ENCODE data around the gene RAD51B.

DNA sequence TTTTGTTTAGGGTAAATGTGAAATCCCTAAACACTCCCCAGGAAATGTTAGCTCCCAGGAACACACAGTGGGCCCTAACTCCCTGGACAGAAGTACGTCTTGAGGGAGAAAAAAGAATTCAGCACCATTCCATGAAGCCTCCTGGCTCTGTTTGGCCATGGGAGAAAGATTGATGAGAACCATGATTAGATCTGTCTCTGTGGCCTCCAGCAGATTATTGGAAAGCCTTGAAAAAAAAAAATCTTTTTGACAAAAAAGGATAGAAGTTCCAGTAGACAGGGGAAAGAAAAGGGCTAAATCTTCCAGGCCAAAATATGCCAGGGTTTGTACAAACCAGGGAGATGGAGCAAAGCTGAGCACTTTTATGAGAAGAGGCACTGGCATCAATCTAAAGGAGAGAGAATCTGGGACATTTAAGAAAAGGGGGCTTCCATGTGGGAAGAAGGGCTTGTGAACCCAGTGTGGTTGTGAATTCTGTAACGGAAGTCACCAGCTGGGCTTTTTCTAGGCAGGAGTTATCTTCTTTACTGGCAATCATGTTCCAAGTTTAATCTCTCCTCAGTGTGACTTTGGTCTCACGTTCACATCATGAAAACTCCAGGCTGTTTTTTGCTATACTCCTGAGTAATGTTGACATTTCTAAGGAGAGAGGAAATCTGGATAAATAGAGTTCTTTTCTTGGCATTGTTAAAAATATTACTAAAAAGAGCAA lies 426.7 kb downstream of the RAD51B start:
- no peak for TF ChIP-seq CTCF (IDR thresholded peaks at IDR 0.05; ENCODE audit: poor library complexity)
- TF ChIP-seq EZH2phosphoT487 (IDR thresholded peaks at IDR 0.05; ENCODE audit: low read depth, severe bottlenecking, unreplicated experiment): no peak

Measured in hepatocyte (in vitro differentiated cells).